CD4-positive, alpha-beta T cell treated with Interleukin-2 at 100 ng/mL for 4 hours (primary cell): ENCODE measurements around the gene MCM3.

Experiments used
- DNase-seq: peaks from one replicate; pipeline ENCODE4 v3.0.0-alpha.2; 2020; ENCODE audit warnings: low spot score

The MCM3 gene

DNA sequence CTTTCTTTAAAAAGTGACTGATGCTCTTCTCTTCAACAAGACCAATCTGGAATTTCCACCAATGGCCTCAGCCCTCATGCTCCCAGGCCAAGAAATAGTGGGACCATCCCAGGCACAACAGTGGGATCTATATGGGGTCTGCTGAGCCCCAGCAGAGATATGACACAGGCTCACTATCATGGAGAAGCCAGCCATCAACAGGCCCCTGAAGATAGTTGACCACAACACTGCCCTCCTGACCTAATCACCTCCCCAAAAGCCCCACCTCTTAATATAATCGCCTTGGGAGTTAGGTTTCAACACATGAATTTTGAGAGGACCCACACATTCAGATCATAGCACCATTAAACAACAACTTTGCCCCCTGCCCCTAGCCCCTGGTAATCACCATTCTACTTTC lies 16.8 kb upstream of the MCM3 start:
- no peak for DNase-seq

DNA sequence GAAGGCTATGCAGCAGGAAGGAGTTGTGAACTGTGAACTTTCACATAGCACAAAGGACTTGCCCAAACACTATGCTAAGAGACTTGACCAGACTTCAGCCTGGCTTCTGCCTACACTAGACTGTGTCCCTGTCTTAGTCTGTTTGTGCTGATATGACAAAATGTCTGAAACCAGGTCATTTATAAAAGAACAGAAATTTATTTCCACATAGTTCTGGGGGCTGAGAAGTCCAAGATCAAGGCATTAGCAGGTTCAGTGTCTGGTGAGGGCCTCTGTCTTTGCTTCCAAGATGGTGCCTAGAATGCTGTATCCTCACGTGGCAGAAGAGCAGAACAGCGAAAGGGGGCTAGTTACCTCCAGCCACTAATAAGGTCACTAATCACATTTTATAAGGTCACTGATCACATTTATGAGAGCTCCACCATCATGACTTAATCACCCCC lies 16.0 kb upstream of the MCM3 start:
- no peak for DNase-seq

DNA sequence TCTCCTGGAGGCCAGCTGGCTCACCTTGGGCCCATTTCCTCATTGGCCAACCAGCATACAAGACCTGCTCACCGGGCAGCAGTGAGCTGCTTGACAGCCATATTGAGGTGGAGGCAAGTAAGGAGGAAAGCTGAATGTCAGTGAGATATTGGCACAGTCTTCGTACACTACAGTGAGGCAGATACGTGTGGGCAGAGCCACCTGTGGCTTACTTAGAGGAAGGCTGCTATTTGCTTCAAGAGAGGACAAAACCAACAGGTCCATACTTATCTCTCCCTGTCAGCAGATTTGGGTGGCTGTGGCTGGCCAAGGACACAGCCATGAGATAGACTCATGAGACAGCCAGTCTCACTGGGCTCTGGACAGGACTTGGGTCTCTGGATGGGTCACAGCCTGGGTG lies 15.1 kb upstream of the MCM3 start:
- DNase-seq, result no peak

DNA sequence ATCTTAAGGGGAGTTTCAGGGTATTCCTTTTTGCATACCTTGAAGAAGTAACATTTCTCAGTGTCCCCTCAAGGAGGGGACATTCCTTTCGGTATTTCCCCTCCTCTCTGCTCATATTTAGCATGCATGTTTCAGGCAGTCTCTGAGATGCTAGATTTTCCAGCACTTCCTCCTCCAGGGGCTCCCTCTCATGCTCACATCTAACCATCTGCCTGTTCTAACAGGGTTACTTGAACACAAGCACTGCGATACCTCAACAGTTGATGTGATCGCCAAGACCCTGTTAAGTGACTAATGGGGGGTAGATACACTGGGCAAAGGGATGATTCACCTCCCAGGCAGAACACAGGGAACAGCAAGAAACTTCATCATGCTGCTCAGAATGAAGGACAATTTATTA lies 12.9 kb upstream of the MCM3 start:
- DNase-seq, result peak; percentile 28

DNA sequence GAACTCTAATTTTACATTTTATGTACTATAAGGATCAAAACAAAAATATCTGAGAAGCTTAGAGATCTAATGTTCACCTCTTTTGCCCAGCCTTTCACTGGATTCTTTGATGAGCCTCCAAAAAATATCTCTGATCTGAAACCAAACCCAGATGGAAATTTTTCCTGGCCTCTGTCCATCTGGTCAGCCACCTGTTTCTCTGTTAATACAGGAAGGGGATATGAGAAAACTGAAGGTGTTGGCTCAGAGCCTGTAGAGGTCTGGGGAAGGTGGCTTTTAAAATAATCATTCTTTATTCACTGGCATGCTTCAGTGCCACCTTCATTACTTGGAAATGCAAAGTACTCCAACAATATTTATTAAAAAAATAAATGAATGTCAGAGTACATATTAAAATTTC lies 8.5 kb upstream of the MCM3 start:
- no peak for DNase-seq

DNA sequence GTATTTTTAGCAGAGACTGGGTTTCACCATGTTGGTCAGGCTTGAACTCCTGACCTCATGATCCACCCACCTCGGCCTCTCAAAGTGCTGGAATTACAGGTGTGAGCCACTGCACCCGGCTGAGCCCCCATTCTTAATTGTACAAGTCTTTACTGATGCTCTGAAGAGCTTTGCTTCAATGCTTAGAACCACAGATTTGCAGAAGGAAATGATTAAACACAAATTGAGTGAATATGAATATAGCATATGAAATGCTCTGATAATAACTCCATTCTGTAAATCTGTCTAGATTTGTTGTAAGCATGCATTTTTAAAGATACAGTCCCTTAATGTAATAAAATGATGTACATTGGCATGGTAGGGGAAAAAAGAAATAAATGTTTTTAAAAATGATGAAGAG lies 4.3 kb upstream of the MCM3 start:
- DNase-seq, result no peak

DNA sequence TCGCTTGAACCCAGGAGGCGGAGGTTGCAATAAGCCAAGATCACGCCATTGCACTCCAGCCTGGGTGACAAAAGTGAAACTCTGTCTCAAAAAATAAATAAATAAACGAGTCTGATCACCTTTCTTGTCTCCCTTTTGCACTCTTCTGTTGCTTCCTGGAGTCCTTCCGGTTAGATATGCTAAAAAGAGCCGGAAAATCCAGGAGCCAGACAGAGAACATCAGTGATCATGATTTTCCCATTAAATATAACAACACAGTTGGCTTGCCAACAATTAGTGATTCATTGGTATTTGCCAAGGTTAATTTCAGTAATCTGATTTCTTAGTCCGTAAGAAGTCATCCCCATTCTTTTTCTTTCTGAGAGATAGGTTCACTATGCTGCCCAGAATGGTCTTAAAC lies 3.7 kb upstream of the MCM3 start:
- no peak for DNase-seq

DNA sequence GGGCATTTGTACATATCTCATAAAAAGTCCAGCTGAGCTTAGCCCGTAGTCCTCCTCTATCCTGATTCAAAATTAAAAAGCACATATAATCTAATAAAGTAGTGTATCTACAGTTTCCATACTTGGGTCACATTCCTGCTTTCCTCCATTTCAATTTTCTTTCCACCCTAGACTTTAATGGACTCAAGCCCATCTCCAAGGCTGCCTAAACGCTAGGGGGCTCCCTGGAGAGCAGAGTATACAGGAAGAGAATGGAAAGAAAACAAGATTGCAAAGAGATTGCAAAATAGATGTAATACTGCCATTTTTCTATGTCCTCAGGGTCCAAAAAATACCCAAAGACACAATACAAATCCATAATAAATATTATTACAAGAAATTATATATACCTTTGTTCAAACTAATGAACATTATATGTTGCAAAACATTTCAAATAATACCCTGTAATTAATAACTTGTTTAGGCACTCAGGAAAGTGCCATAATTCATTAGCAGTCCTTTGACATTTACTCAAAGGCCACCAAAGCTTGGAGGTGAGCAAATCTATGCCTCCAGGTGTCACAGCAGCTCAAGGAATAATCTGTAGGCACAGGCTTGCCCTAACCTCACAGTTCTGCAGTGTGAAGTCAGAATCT lies 2.4 kb upstream of the MCM3 start:
- peak; percentile 65 for DNase-seq

DNA sequence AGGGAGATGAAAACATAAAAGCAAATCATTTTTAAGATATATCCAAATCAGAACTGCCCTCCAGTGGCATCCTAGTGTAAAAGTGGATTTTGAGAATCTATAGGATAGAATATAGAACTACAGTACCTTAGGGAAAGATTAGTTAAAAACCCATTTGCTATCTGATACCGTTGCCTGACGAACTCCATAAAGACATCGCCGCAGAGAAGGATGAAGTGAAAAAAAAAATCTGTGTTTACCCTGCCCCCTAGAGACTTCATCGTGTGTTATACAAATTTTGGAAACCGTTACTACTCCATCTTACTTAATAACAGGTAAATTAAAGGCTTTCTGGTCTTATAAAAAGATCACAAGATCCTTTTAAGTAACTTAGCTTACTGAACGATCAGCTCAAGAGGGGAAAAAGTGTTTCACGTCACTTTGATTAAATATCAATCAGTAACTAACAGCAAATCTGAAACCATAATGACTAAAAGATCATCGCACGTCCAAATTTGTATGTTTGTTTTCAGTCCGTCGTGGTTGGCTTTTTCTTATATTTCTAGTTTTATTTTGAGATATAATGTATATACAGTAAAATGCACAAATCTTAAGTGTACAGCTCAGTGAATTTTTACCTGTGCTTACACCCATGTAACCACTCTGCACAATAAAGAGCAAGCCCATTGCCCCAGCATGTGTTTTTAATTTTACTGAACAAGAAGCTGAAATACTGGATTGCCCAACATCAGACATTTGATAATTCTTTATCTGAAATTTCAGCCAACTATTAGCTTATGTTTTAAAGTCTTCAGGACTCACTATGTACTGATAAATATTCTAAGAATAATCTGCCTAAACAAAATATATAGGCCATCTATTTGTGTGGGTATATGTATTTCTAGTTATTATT lies 881 bp upstream of the MCM3 start:
- peak; percentile 50 for DNase-seq

DNA sequence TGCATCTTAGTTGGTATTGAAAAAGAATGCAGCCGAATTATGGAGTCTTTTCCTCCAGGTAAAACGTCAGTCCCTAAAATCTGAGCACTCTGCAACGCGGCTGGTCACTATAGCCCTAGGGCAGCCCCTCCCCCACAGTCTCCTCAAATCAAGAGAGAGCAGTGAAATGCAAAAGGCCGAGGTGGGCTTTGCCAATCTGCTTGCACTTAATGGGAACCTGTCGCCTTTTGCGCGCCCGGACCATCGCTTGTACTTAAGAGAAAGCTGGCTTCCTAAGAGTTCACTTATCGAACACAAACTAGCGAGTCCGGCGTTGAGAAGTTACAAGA lies 447 bp downstream of the MCM3 start:
- no peak for DNase-seq

DNA sequence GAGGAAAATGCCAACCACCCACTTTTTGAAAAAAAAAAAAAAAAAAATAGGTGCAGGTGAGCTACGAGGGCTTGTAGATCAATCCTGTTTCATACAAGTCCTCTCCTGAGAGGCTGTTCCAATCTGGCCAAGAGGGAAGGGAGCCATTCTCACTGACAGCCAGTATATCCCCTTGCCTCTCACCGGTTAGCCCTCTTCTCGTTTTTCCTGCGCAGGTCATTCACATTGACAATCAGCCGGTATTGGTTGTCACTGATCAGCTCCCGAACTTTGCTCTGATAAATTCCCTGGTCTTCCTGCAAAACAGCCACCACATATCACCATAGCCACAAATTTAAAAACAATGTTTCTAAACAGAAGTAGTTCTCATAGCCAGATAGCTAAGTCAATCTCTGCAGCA lies 1.4 kb downstream of the MCM3 start:
- DNase-seq, result no peak

DNA sequence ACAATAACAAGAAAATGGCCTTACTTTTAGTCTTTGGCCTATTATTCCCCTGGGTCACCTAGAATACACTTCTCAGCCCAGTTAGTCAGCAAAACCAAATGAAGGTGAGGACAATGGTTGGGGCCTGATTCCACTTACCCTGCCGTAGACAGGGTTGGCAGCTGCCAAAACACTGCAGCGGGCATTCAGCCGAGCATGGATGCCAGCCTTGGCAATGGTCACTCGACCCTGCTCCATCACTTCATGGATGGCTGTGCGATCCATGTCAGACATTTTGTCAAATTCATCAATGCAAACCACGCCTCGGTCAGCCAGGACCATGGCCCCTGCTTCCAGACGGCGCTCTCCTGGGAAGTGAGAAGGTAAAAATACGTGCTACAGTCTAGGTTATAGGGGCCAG lies 8.4 kb downstream of the MCM3 start:
- DNase-seq, result no peak

DNA sequence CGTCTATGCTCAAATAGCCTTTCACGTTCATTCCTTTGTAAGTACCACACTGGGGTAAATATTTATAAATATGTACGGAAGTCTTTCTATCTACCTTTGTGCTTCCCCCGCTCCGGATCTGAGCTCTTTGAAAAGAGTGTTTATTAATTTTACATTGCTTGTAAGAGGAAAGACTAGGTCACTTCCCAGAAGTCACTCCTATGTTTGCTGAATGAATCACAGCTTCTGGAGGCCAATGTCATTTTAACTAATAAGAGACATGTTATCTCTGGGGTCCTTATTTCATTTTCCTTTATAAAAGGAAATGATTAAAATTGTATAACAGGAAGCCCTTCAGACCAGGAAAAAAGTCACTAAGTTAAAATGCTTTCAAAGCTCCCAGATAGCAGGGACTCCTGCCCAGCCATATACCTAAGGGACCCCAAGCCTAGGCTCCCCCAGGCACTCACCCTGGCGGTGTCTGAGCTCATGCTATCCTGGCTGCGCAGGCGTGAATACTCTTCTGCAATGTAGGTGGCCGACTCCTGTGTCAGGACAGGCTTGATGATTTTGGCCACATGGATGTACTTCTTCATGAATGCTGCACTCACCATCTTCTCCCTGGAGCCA lies 12.6 kb downstream of the MCM3 start:
- DNase-seq, result no peak

DNA sequence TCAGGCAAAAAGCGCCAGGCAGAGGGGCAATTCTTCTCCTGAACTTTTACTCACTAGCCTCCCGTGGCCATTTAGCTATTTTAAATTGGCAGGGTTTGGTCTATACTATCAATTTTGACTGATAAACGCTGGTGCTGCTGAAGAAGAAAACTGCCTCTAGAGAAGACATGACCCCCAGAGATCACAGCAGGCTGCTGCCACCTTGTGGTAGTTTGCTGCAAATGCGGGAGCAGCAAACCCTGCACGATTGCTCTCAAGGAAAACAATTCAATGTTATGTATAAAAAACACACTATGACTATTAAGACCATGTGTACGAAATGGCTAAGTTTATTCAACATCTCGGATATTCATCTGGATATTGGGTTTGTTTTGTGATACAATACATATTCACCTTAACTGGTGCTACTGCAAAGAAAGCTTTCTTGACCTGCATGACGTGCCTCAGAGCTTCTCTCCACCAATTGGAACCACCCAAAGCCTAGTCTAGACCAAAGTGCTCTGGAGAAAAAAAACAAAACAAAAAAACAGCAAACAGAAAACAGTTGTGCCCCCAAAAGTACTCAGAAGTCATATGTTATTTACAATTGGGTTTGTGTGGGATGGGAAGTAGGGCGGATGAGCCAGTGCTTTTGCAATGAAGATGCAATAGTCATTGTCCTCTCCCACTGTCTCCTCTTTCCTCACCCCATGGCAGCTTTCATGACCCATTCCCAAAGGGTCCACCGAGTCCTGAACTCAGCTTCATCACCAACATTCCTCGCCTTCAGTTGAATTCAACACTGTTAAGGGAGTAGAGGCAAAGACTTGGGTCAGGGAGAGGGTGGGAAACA lies 20.6 kb downstream of the MCM3 start:
- DNase-seq, result peak; percentile 77

DNA sequence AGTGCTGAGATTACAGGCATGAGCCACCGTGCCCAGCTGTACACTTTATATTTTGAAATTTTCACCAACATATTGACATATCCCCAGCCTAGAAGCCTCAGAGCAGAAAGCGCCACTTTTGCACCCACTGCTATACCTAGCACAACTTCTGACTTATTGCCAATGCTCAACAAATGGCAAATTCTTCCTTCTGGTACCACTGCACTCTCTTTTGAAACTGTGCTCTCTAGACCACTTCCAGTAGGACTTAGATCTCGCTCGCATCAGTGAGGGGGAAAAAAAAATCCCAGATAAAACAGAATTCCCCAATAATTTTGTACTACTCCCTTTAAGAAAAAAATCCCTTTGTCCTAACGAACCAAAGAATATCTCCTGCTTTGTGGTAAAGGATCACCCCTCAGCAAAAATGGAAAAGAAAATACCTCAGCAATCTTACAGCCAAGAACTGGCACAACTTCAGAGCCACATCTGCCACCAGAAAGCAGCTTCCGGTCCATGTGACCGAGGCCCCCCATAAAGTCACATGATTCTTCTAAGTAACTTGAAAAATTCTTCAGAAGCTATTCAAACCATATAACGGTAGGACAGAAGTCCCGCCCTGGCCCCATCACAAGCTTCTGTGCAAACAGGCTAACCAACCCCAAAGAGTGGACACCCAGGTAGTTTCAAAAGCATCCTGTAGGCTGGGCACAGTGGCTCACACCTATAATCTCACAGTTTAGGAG lies 21.8 kb downstream of the MCM3 start:
- no peak for DNase-seq

DNA sequence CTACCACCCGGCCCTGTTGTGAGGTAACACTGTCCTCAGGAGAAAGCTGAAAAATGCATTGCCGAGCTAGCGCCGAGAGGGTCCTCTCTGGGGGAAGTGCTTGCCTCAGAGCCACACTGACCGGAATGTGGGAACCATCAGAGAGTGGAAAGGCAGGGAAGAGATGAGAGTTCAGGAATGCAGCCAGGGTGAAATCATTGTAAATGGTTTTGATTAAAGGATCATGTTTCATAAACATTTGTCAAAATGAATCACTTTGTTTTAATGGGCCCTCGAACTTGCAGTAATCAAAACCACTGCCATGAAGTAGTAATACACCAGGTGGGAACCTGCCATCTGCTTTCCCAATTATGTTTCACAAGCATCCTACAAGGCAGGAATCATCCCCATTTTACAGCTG lies 23.3 kb downstream of the MCM3 start:
- DNase-seq, result no peak

DNA sequence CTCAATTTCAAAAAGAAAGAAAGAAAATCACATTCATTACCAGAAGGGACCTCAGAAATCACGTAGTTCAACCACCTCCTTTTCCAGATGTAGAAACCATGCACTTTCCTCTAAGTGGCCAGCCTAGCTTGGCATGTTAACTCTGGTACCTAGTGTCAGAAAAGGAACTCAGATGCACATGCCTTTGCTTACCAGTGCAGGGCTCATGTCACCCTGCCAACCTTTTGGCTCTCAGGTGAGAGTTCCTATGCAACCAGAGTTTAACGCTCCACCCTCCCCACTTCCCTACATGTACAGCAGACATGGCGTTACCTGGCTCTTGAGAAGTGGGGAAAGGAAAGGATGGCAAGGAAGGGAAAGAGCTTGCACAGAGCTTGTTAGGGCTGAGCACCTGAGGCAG lies 23.9 kb downstream of the MCM3 start:
- no peak for DNase-seq

DNA sequence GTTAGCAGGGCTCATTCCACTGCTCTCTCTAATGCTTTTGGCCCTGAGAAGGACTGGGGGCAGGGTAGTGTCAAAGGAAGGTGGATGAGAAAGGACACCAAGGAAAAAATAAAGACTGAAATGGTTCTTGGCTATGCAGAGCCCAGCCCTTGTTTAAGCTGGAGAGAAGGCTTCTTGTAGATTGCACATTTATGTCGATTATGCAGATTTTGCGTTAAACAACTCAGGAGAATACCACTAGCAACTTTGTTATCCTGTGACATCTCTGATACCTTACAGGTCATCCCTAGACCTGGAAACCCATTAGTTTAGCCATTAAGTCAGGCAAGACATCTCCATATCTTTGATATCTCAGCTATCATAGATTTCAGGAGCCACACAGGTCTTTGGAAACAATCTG lies 29.1 kb downstream of the MCM3 start:
- no peak for DNase-seq

DNA sequence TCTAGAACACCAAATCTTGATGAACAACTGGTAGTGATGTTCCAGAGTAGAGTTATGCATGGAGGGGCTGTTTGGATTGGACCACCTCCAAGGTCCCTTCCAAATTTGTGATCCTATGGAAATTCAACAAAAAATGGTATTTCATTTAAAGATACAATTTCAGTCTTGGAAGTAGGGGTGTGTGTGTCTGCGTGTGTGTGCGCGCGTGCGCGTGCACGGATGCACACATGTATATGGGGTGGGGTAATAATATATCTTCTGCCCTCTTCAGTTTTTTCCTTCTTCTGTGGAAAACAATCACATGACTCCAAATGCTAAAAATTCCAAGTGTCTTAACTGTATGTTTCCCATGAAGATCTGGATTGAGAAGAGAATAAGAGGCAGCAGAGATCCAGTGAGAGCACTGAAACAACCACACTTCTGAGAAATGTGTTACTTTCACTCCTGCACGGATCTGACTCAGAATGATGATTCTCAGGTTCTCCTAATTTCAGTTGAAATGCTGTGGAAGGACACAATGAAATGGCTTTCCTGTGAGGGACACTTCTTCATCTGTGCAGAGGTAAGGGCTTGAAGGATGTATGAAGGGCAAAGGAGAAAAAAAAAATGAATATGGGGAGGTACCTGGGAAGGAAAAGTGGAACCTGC lies 29.7 kb downstream of the MCM3 start:
- no peak for DNase-seq

DNA sequence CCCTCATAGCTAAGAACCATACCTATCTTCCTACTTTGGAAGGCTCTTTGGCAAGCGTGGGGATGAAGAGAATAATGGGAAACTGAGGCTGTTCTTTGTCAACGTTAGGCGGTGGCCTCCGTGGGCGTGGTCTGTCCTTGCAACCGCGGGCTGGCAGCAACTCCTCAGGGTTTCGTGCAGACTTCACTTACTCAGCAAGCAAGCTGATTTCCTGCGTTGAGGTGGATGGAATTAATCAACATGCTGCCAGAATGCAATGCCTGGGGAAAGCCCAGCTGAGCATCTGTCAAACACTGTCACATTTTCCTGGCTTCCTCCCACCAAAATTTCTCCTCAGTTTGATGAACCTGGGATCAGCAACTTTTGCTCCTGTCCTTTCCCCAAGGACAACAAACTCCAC lies 31.0 kb downstream of the MCM3 start:
- DNase-seq, result no peak

DNA sequence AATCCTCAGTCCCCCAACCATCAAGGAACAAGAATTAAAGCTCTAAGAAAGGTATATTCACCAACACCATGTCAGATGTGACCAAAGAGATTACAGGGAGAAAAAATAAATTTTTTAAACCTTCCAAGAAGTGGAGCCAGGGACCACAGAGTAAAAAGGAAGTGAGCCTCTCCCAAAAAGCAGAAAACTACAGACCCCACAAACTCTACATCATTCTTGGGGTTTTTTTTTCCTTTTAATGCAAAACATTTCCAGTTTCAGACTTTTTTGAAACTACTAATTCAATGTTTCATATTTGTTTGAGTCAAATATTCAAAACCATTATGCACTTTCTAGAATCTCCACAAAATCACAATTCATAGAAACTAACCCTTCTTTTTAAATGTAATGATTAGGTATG lies 33.4 kb downstream of the MCM3 start:
- DNase-seq, result no peak
